Gastrocnemius medialis (tissue), 4 donors: ENCODE measurements around the gene NOP9. TPM values are rescaled to one million over a fixed set of nuclear protein-coding genes. Genes with fewer than 3 reads are reported as not detected.

Source experiments
- ATAC-seq, 2 donors: fragments of 150-250 bp; one replicate each; pipeline ENCODE4 v1.9.1; 2016
- DNase-seq, 2 donors: peaks; one replicate each; pipeline ENCODE4 v3.0.0-alpha.2; 2019
- H3K27ac ChIP-seq, 4 donors: fragments of 200-600 bp; sonication (generic); 1 replicate in 1 of 4; 2 replicates in 3 of 4; pipeline ENCODE4 v1.5.1; 2016 to 2018; ENCODE audit warnings: mild to moderate bottlenecking in 2 of 4, moderate library complexity in 1 of 4
- H3K27me3 ChIP-seq, 3 donors: fragments of 200-600 bp; sonication (generic) in 2 of 3; 1 replicate in 1 of 3; 2 replicates in 2 of 3; pipeline versions ENCODE4 v1.5.1 to v1.6.0; 2016 to 2019; ENCODE audit warnings: mild to moderate bottlenecking in 1 of 3, moderate library complexity in 1 of 3
- H3K36me3 ChIP-seq, 2 donors: fragments of 200-600 bp; sonication (generic) in 1 of 2; one replicate each; pipeline ENCODE4 v1.5.1; 2017 to 2018
- H3K4me1 ChIP-seq, 2 donors: fragments of 200-600 bp; sonication (generic) in 1 of 2; one replicate each; pipeline ENCODE4 v1.5.1; 2016 to 2017; ENCODE audit warnings: mild to moderate bottlenecking in 2 of 2
- H3K4me3 ChIP-seq, 4 donors: fragments of 200-600 bp; sonication (generic) in 3 of 4; 1 replicate in 1 of 4; 2 replicates in 3 of 4; pipeline ENCODE4 v1.5.1; 2016 to 2019; ENCODE audit warnings: mild to moderate bottlenecking in 2 of 4
- H3K9me3 ChIP-seq, 3 donors: fragments of 200-600 bp; sonication (generic) in 2 of 3; 1 replicate in 1 of 3; 2 replicates in 2 of 3; pipeline ENCODE4 v1.5.1; 2016 to 2019
- POLR2A ChIP-seq, 2 donors: fragments of 450-650 bp; IDR thresholded peaks; one replicate each; pipeline ENCODE4 v1.6.1; 2017; ENCODE audit warnings: antibody characterized with exemption in 2 of 2, mild to moderate bottlenecking in 2 of 2, moderate library complexity in 2 of 2
- in situ Hi-C, 4 donors: fragments of 200-750 bp; cut with MboI; loops; one replicate each; pipeline versions ENCODE4 v1.15.0 to v1.8.0; 2017; ENCODE audit warnings: low sequenced_read_pairs in 4 of 4
- intact Hi-C: fragments of 100-400 bp; cut with DNase I; formaldehyde crosslinking; loops from one replicate; pipeline ENCODE4 v1.15.1; 2023; ENCODE audit warnings: low total_unique reads
- total RNA-seq, 4 donors: library from RNA; depleted of rRNA; stranded (reverse); fragments of >200 nt; gene quantifications; one replicate each; pipeline versions ENCODE4 v1.1.0 to v1.2.3, GENCODE V29; 2016
- TF ChIP-seq, protein P1 (sequence below), 5 experiments: fragments of 450-650 bp in 3 of 5; fragments of 200-600 bp in 2 of 5; sonication (generic) in 2 of 5; IDR thresholded peaks in 4 of 5; conservative IDR thresholded peaks in 1 of 5; 1 replicate in 4 of 5; 2 replicates in 1 of 5; pipeline ENCODE4 v1.5.1; 2016 to 2019; ENCODE audit warnings: antibody characterized with exemption in 5 of 5, mild to moderate bottlenecking in 3 of 5, moderate library complexity in 3 of 5

The NOP9 gene
- total RNA-seq, 4 donors from 2014 or later = 27.2 to 43.5 (median 32.2) TPM

DNA sequence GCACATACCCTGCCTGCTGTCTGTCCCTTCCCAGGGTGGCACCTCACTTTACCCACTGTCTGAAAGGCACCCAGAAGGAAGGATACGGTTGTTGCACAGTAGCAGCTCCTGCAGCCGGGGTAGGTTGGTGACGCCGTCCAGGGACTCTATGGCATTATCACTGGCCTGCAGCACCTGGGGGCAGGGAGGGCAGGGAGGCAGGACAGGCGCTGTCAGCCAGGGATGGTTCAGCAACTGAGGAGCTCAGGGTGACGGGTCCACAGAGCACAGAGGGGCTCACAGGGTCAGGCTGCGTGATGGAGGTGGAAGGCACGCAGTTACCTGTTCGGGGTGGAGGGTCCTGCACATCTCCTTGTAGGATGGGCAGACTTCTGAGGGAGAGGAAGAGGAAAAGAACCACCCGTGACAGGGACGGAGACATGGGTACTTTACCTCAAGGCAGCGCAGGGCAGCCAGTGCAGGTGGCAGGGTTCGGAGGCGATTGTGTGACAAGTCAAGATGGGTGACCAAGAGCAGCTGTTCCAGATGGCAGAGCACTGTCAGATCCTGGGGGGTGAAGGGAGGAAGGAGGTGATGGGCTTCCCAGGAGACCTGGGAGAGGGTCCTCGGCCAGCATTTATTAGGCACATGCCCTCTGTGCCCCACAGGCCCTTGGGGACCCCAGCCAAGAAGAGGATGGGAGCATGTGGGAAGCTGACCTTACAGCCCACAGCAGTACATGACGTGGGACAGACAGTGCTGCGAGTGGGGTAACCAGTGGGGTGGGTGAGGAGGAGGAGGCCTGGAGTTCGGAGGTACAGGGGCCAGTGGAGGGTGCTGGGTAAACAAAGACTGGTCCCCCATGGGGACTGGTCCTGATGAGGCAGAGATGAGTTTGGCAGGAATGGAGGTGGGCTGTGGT, 33.1 kb upstream of the NOP9 start:
- Histone ChIP-seq H3K27me3 (no peaks in the 10 kb centered on the region), H3K36me3 (peaks cover 0 to 42% of the 10 kb centered on the region in 2 donors), H3K4me1 (no peaks in the 10 kb centered on the region), H3K9me3 (no peaks in the 10 kb centered on the region), H3K4me3 (no peak overlapping the region), H3K27ac (no peak overlapping the region)
- no peak for TF ChIP-seq POLR2A (IDR thresholded peaks at IDR 0.05)
- TF ChIP-seq, protein P1, sequence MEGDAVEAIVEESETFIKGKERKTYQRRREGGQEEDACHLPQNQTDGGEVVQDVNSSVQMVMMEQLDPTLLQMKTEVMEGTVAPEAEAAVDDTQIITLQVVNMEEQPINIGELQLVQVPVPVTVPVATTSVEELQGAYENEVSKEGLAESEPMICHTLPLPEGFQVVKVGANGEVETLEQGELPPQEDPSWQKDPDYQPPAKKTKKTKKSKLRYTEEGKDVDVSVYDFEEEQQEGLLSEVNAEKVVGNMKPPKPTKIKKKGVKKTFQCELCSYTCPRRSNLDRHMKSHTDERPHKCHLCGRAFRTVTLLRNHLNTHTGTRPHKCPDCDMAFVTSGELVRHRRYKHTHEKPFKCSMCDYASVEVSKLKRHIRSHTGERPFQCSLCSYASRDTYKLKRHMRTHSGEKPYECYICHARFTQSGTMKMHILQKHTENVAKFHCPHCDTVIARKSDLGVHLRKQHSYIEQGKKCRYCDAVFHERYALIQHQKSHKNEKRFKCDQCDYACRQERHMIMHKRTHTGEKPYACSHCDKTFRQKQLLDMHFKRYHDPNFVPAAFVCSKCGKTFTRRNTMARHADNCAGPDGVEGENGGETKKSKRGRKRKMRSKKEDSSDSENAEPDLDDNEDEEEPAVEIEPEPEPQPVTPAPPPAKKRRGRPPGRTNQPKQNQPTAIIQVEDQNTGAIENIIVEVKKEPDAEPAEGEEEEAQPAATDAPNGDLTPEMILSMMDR (IDR thresholded peaks at IDR 0.05 in 4 of 5, conservative IDR thresholded peaks at IDR 0.05 in 1 of 5) = no peak
- intact Hi-C loops = no loop called here
- no peak for DNase-seq
- in situ Hi-C loops = no loop called here
- ATAC-seq = no peak

DNA sequence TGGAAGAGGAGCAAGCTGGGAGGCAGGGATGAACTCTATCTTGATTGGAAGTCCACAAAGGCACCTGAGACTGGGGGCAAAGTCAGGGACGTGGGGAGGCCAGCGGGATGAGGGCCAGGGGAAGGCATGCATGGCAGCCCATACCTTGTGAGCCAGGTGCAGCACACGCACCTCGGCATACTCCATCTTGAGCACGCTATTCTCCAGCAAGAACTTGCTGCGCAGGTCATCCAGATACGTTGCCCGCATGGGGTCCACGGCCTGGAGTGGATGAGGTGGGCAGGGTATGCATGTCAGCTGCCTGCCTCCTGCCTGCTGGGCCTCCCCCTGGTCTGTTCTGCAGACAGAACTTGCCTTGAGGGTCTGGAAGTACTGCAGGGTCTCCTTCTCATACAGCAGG, 32.1 kb upstream of the NOP9 start:
- peaks cover 0 to 42% of the 10 kb centered on the region in 2 donors for H3K36me3 ChIP-seq
- intact Hi-C loops (no loop called here), in situ Hi-C loops (no loop called here)
- no peaks in the 10 kb centered on the region for H3K9me3 ChIP-seq
- ATAC-seq (no peak), DNase-seq (no peak)
- TF ChIP-seq, protein P1 (IDR thresholded peaks at IDR 0.05 in 4 of 5, conservative IDR thresholded peaks at IDR 0.05 in 1 of 5) = no peak
- no peak for TF ChIP-seq POLR2A (IDR thresholded peaks at IDR 0.05)
- H3K27ac ChIP-seq = no peak overlapping the region
- H3K4me3 ChIP-seq = no peak overlapping the region
- H3K27me3 ChIP-seq = no peaks in the 10 kb centered on the region
- peaks cover 4% of the 10 kb centered on the region in 2 donors for H3K4me1 ChIP-seq

DNA sequence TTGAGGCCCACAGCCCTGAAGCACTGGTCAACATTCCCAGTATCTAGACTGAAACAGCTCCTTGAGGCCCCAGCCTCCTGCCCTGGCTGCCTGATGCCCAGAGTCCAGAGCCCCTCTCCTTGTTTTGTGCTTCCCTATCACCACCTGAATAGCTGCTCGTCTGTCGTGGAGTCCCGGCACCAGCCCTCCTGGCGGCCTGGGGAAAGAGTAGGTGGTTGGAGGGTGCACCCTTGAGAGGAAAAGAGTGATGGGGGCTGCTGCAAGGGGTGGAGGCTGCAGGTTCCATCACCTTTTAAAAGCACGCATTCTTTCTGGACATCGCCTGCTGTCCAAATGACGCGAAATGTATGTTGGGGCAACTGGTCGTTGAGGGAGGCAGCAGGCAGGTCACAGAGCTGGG, 31.4 kb upstream of the NOP9 start:
- Histone ChIP-seq H3K4me3 (no peak overlapping the region), H3K4me1 (peaks cover 4% of the 10 kb centered on the region in 2 donors), H3K9me3 (no peaks in the 10 kb centered on the region), H3K27me3 (no peaks in the 10 kb centered on the region), H3K36me3 (peaks cover 0 to 42% of the 10 kb centered on the region in 2 donors), H3K27ac (no peak overlapping the region)
- TF ChIP-seq, protein P1 (IDR thresholded peaks at IDR 0.05 in 4 of 5, conservative IDR thresholded peaks at IDR 0.05 in 1 of 5) = no peak
- TF ChIP-seq POLR2A (IDR thresholded peaks at IDR 0.05) = no peak
- DNase-seq (no peak), ATAC-seq (no peak)
- in situ Hi-C loops = no loop called here
- intact Hi-C loops = no loop called here

DNA sequence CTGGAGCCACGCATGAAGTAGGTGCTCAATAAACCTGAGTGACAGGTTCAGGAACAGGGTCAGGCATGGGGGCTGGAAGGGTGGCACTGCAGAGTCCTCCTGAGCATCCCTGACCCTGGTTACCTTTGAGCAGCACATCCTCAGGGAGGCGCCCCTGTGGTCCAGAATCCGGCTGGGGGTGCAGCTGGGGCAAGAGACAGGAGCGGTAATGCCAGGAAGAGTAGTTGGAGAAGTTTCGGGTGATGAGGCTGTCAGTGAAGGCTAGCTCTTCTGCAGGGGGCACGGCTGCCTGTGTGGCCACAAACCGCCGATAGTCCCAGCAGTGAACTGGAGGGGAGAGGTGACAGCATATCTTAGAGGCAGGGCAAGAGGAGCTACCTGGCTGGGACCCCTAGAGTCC, 30.3 kb upstream of the NOP9 start:
- H3K4me1 ChIP-seq = peaks cover 4 to 6% of the 10 kb centered on the region in 2 donors
- ATAC-seq (no peak), DNase-seq (no peak)
- H3K27ac ChIP-seq = no peak overlapping the region
- no peak overlapping the region for H3K4me3 ChIP-seq
- H3K9me3 ChIP-seq = no peaks in the 10 kb centered on the region
- TF ChIP-seq, protein P1 (IDR thresholded peaks at IDR 0.05 in 4 of 5, conservative IDR thresholded peaks at IDR 0.05 in 1 of 5) = no peak
- no peak for TF ChIP-seq POLR2A (IDR thresholded peaks at IDR 0.05)
- H3K36me3 ChIP-seq = peaks cover 0 to 42% of the 10 kb centered on the region in 2 donors
- in situ Hi-C loops = no loop called here
- intact Hi-C loops = no loop called here
- H3K27me3 ChIP-seq = no peaks in the 10 kb centered on the region
